GM13976 (cell line): Measurements from ENCODE around the gene SIRT4.

Experiments
- DNase-seq: peaks from one replicate; pipeline ENCODE4 v3.0.0; 2012; ENCODE audit warnings: low spot score
- CTCF ChIP-seq: IDR thresholded peaks from 2 replicates; pipeline ENCODE4 v1.5.1; 2012; ENCODE audit warnings: borderline replicate concordance, mild to moderate bottlenecking; ENCODE audit not compliant: insufficient read depth; ENCODE audit errors: extremely low read depth, missing control alignments, control extremely low read depth
- in situ Hi-C: fragments of 300-500 bp; cut with MboI; formaldehyde crosslinking; loops from one replicate; pipeline ENCODE4 v1.12.0; 2022; ENCODE audit warnings: low sequenced_read_pairs, mixed read lengths, inconsistent platforms; ENCODE audit not compliant: unreplicated experiment

The SIRT4 gene

GRCh38 chr12:120343692-120344091, 41.6 kb downstream of the SIRT4 start:
- TF ChIP-seq CTCF, result no peak
- in situ Hi-C loops, result no loop called here
- peak; percentile 9 for DNase-seq

GRCh38 chr12:120346031-120346430, 43.9 kb downstream of the SIRT4 start:
- DNase-seq, result no peak
- no peak for TF ChIP-seq CTCF
- in situ Hi-C loops, result no loop called here

- DNase-seq, result no peak
- in situ Hi-C loops, result no loop called here
- TF ChIP-seq CTCF, result no peak
These were observed 44.6 kb downstream of the SIRT4 start for GRCh38 chr12:120346681-120347080.

GRCh38 chr12:120347766-120348165, 45.6 kb downstream of the SIRT4 start:
- no peak for TF ChIP-seq CTCF
- in situ Hi-C loops, result no loop called here
- no peak for DNase-seq

- DNase-seq, result no peak
- no peak for TF ChIP-seq CTCF
- in situ Hi-C loops, result no loop called here
These were observed 48.6 kb downstream of the SIRT4 start for GRCh38 chr12:120350576-120351350.

- no peak for TF ChIP-seq CTCF
- DNase-seq, result no peak
- in situ Hi-C loops, result no loop called here
These were observed 50.0 kb downstream of the SIRT4 start for GRCh38 chr12:120352117-120352516.
